ENCODE data around the gene CLHC1.
"Not testable (repeated sequence)": the region's sequence is repeated elsewhere in the genome, so short reads cannot be mapped to it uniquely, and the experiment has no call there.

CLHC1 gene

DNA sequence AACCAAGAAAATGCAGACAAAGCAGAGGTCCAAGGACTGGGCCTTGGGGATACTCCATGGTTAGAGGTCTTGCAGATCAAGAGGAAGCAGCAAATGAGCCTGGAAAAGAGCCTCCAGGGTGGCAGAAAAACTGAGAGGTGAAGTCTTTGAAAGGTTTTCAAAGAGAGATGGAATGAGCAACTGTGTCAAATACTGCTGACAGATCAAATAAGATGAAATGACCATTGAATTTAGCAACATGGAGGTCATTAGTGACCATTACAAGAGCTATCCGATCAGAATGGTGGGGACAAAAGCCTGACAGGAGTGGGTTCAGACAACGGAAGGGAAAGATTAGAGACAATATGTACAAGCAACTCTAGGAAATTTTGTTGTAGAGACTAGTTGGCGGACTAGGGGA lies 1.5 kb downstream of the CLHC1 start:
- Histone ChIP-seq H3K4me3 (ENCODE audit: low read length) (peak overlapping the region; percentile 95), H3K27ac (ENCODE audit: low read length) (no peak overlapping the region)

GRCh38 chr2:55229221-55229620 lies 2.9 kb downstream of the CLHC1 start:
- H3K36me3 ChIP-seq (ENCODE audit: control insufficient read depth, low read depth, low read length) = peaks cover 16% of the 10 kb centered on the region
- H3K27me3 ChIP-seq (ENCODE audit: control insufficient read depth, insufficient read depth, low read length) = no peaks in the 10 kb centered on the region
- no peak overlapping the region for H3K27ac ChIP-seq (ENCODE audit: low read length)
- no peak overlapping the region for H3K4me3 ChIP-seq (ENCODE audit: low read length)
- no peak overlapping the region for H3K9ac ChIP-seq (ENCODE audit: low read length)
- H3K9me3 ChIP-seq (ENCODE audit: control insufficient read depth, low read depth, low read length) = no peaks in the 10 kb centered on the region
- peaks cover 5% of the 10 kb centered on the region for H3K4me1 ChIP-seq (ENCODE audit: control insufficient read depth, low read depth, low read length)

More for the DNA sequence above, 1.5 kb downstream of the CLHC1 start:
- Histone ChIP-seq H3K4me1 (ENCODE audit: control insufficient read depth, low read depth, low read length) (peaks cover 7% of the 10 kb centered on the region), H3K9ac (ENCODE audit: low read length) (no peak overlapping the region), H3K36me3 (ENCODE audit: control insufficient read depth, low read depth, low read length) (peaks cover 30% of the 10 kb centered on the region), H3K9me3 (ENCODE audit: control insufficient read depth, low read depth, low read length) (no peaks in the 10 kb centered on the region), H3K27me3 (ENCODE audit: control insufficient read depth, insufficient read depth, low read length) (no peaks in the 10 kb centered on the region)

DNA sequence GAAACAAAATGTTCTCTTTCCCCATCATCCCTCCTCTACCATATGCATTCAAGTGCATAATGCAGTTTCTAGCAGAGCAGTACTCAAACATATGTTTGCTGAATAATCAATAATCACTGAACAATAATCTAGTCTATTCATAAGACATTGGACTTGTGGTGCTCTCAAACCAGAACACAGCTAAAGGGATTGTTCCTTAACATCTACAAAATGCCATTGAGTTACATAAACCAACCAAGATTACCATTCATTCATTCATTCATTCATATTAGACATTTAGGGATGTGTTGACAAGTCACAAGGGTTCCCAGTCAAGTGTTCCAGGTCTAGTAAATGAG lies 3.9 kb downstream of the CLHC1 start:
- no peaks in the 10 kb centered on the region for H3K4me1 ChIP-seq (ENCODE audit: control insufficient read depth, low read depth, low read length)
- H3K9ac ChIP-seq (ENCODE audit: low read length) = no peak overlapping the region
- no peak overlapping the region for H3K4me3 ChIP-seq (ENCODE audit: low read length)
- H3K27me3 ChIP-seq (ENCODE audit: control insufficient read depth, insufficient read depth, low read length) = no peaks in the 10 kb centered on the region
- H3K27ac ChIP-seq (ENCODE audit: low read length) = no peak overlapping the region
- H3K9me3 ChIP-seq (ENCODE audit: control insufficient read depth, low read depth, low read length) = no peaks in the 10 kb centered on the region
- H3K36me3 ChIP-seq (ENCODE audit: control insufficient read depth, low read depth, low read length) = peaks cover 6% of the 10 kb centered on the region

- H3K9ac ChIP-seq (ENCODE audit: low read length); H3K27me3 ChIP-seq (ENCODE audit: control insufficient read depth, insufficient read depth, low read length); H3K9me3 ChIP-seq (ENCODE audit: control insufficient read depth, low read depth, low read length); H3K4me1 ChIP-seq (ENCODE audit: control insufficient read depth, low read depth, low read length); H3K27ac ChIP-seq (ENCODE audit: low read length); H3K36me3 ChIP-seq (ENCODE audit: control insufficient read depth, low read depth, low read length); H3K4me3 ChIP-seq (ENCODE audit: low read length): not testable (repeated sequence)
Measured at GRCh38 chr2:55227437-55228225, 4.5 kb downstream of the CLHC1 start.

DNA sequence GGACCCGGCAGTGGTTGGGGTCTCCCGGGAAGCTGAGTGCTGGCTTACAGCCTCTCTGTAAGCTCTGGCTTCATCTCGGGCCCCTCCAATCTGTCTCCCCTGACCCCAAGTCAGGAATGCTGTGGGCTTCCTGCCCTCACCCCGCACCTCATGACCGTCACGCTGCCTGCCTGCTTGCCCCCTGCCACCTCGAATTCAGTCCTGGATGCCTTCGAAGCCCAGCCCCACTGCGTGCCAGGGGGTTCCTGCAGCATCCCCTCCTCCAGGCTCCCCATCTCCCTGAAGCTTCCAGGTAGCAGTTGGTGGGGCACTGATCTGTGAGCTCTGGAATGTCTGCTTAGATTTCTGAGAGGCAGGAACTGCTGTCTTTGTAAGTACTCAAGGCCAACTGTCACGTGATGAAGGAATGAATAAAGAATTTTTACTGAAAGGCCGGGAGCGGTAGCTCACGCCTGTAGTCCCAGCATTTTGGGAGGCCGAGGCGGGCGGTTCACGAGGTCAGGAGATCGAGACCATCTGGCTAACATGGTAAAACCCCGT lies 6.5 kb downstream of the CLHC1 start:
- Histone ChIP-seq H3K27me3 (ENCODE audit: control insufficient read depth, insufficient read depth, low read length) (no peaks in the 10 kb centered on the region), H3K27ac (ENCODE audit: low read length) (no peak overlapping the region), H3K9me3 (ENCODE audit: control insufficient read depth, low read depth, low read length) (no peaks in the 10 kb centered on the region), H3K9ac (ENCODE audit: low read length) (no peak overlapping the region), H3K36me3 (ENCODE audit: control insufficient read depth, low read depth, low read length) (peaks cover 4% of the 10 kb centered on the region), H3K4me1 (ENCODE audit: control insufficient read depth, low read depth, low read length) (no peaks in the 10 kb centered on the region), H3K4me3 (ENCODE audit: low read length) (no peak overlapping the region)

DNA sequence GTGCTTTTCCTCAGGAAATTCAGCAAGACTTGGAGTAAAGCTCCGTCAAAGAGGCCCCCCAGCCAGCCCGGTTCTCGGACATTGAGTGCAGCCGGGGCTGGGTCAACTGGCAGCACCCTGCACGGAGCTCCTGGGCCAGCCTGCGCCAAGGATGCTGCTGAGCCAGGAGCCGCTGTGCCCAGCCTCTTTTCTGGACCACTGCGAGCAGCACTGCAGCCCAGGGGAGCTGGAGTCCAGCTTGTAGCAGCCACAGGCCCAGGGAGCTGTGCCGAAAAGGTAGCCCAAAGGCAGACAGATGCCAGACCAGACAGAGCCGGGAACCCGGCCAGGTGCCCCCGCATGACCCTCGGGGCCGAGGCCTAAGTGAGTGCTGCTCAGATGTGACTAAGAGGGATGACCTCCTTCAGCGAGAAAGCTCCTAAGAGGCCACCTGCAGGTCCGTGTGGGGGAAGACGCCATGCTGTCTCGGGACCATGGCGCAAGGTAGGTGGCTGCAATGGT lies 7.3 kb downstream of the CLHC1 start:
- peaks cover 4% of the 10 kb centered on the region for H3K36me3 ChIP-seq (ENCODE audit: control insufficient read depth, low read depth, low read length)
- H3K4me1 ChIP-seq (ENCODE audit: control insufficient read depth, low read depth, low read length) = no peaks in the 10 kb centered on the region
- no peak overlapping the region for H3K27ac ChIP-seq (ENCODE audit: low read length)
- H3K9ac ChIP-seq (ENCODE audit: low read length) = no peak overlapping the region
- H3K4me3 ChIP-seq (ENCODE audit: low read length) = no peak overlapping the region
- no peaks in the 10 kb centered on the region for H3K9me3 ChIP-seq (ENCODE audit: control insufficient read depth, low read depth, low read length)
- no peaks in the 10 kb centered on the region for H3K27me3 ChIP-seq (ENCODE audit: control insufficient read depth, insufficient read depth, low read length)

- Histone ChIP-seq H3K9me3 (ENCODE audit: control insufficient read depth, low read depth, low read length) (no peaks in the 10 kb centered on the region), H3K4me3 (ENCODE audit: low read length) (no peak overlapping the region), H3K27ac (ENCODE audit: low read length) (no peak overlapping the region), H3K36me3 (ENCODE audit: control insufficient read depth, low read depth, low read length) (peaks cover 4% of the 10 kb centered on the region), H3K4me1 (ENCODE audit: control insufficient read depth, low read depth, low read length) (no peaks in the 10 kb centered on the region), H3K9ac (ENCODE audit: low read length) (no peak overlapping the region), H3K27me3 (ENCODE audit: control insufficient read depth, insufficient read depth, low read length) (no peaks in the 10 kb centered on the region)
Measured at GRCh38 chr2:55223958-55224760, 7.9 kb downstream of the CLHC1 start.

- no peaks in the 10 kb centered on the region for H3K36me3 ChIP-seq (ENCODE audit: control insufficient read depth, low read depth, low read length)
- H3K27me3 ChIP-seq (ENCODE audit: control insufficient read depth, insufficient read depth, low read length) = no peaks in the 10 kb centered on the region
- H3K4me3 ChIP-seq (ENCODE audit: low read length) = no peak overlapping the region
- H3K9me3 ChIP-seq (ENCODE audit: control insufficient read depth, low read depth, low read length) = no peaks in the 10 kb centered on the region
- H3K27ac ChIP-seq (ENCODE audit: low read length) = no peak overlapping the region
- H3K9ac ChIP-seq (ENCODE audit: low read length) = no peak overlapping the region
- peaks cover 5% of the 10 kb centered on the region for H3K4me1 ChIP-seq (ENCODE audit: control insufficient read depth, low read depth, low read length)
Measured at GRCh38 chr2:55213822-55214221, 18.3 kb downstream of the CLHC1 start.

- no peaks in the 10 kb centered on the region for H3K4me1 ChIP-seq (ENCODE audit: control insufficient read depth, low read depth, low read length)
- H3K4me3 ChIP-seq (ENCODE audit: low read length) = no peak overlapping the region
- H3K27ac ChIP-seq (ENCODE audit: low read length) = no peak overlapping the region
- no peaks in the 10 kb centered on the region for H3K27me3 ChIP-seq (ENCODE audit: control insufficient read depth, insufficient read depth, low read length)
- peaks cover 9% of the 10 kb centered on the region for H3K36me3 ChIP-seq (ENCODE audit: control insufficient read depth, low read depth, low read length)
- no peaks in the 10 kb centered on the region for H3K9me3 ChIP-seq (ENCODE audit: control insufficient read depth, low read depth, low read length)
- H3K9ac ChIP-seq (ENCODE audit: low read length) = no peak overlapping the region
Measured at GRCh38 chr2:55204950-55205349, 27.1 kb downstream of the CLHC1 start.

DNA sequence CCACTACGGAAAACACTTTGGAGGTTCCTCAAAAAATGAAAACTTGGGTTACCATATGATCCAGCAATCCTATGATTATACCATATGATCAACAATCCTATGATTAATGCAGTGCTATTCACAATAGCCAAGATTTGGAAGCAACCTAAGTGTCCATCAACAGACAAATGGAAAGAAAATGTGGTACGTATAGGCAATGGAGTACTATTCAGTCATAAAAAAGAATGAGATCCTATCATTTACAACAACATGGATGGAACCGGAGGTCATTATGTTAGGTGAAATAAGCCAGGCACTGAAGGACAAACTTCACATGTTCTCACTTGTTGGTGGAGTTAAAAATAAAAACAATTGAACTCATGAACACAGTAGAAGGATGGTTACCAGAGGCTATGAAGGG lies 27.6 kb downstream of the CLHC1 start:
- no peaks in the 10 kb centered on the region for H3K27me3 ChIP-seq (ENCODE audit: control insufficient read depth, insufficient read depth, low read length)

DNA sequence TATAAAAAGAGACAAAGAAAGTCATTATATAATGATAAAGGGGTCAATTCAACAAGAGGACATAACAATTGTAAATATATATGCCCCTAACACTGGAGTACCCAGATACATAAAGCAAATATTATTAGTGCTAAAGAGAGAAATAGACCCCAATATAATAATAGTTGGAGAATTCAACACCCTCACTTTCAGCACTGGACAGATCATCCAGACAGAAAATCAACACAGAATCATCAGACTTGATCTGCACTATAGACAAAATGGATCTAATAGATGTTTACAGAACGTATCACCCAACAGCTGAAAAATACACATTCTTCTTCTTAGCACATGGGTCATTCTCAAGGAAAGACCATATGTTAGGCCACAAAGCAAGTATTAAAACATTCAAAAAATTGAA lies 31.7 kb downstream of the CLHC1 start:
- Histone ChIP-seq H3K4me3 (ENCODE audit: low read length) (no peak overlapping the region), H3K27ac (ENCODE audit: low read length) (no peak overlapping the region), H3K4me1 (ENCODE audit: control insufficient read depth, low read depth, low read length) (no peaks in the 10 kb centered on the region), H3K27me3 (ENCODE audit: control insufficient read depth, insufficient read depth, low read length) (no peaks in the 10 kb centered on the region), H3K9ac (ENCODE audit: low read length) (no peak overlapping the region), H3K9me3 (ENCODE audit: control insufficient read depth, low read depth, low read length) (no peaks in the 10 kb centered on the region), H3K36me3 (ENCODE audit: control insufficient read depth, low read depth, low read length) (peaks cover 4% of the 10 kb centered on the region)

More for the DNA sequence above, 27.6 kb downstream of the CLHC1 start:
- Histone ChIP-seq H3K9ac (ENCODE audit: low read length) (no peak overlapping the region), H3K4me3 (ENCODE audit: low read length) (no peak overlapping the region), H3K27ac (ENCODE audit: low read length) (no peak overlapping the region), H3K36me3 (ENCODE audit: control insufficient read depth, low read depth, low read length) (peaks cover 9% of the 10 kb centered on the region), H3K9me3 (ENCODE audit: control insufficient read depth, low read depth, low read length) (no peaks in the 10 kb centered on the region), H3K4me1 (ENCODE audit: control insufficient read depth, low read depth, low read length) (no peaks in the 10 kb centered on the region)
